ENCODE data around the gene SNTG2.

- TF ChIP-seq CTCF (conservative IDR thresholded peaks at IDR 0.05; ENCODE audit: low read length) (no peak), EZH2phosphoT487 (IDR thresholded peaks at IDR 0.05; ENCODE audit: borderline replicate concordance) (no peak)
Observed at GRCh38 chr2:1193801-1194200, 243.2 kb downstream of the SNTG2 start.
